ENCODE data around the gene POMT1. TPM values are rescaled to one million over a fixed set of nuclear protein-coding genes. Genes with fewer than 3 reads are reported as not detected.
A peak's percentile ranks its signal among the peaks of the same experiment; 100 is the strongest.

POMT1 gene
- total RNA-seq, 1 experiment from 2014 or later = 58.0 TPM

GRCh38 chr9:131475111-131475955 lies 27.4 kb upstream of the POMT1 start:
- intact Hi-C loops (cut with micrococcal nuclease; ENCODE audit: unreplicated experiment) (no loop called here), in situ Hi-C loops (cut with HindIII; ENCODE audit: low pct_unique_long_range_greater_than_20kb, low sequenced_read_pairs) (no loop called here)
- Histone ChIP-seq H3K4me1 (ENCODE audit: control insufficient read depth, insufficient read depth, low read length) (no peaks in the 10 kb centered on the region), H3K27ac (ENCODE audit: low read length) (no peak overlapping the region), H3K9me3 (ENCODE audit: control insufficient read depth, insufficient read depth, low read depth, low read length) (no peaks in the 10 kb centered on the region), H3K27me3 (ENCODE audit: control insufficient read depth, insufficient read depth, low read length) (no peaks in the 10 kb centered on the region), H3K36me3 (ENCODE audit: control insufficient read depth, insufficient read depth, low read length) (peaks cover 32% of the 10 kb centered on the region), H3K4me3 (ENCODE audit: low read depth in 2 of 2, low read length in 2 of 2) (no peak overlapping the region)
- CTCF ChIA-PET = no interaction called here
- DNase-seq (ENCODE audit: low read depth, low spot score) = no peak
- TF ChIP-seq, protein P1, sequence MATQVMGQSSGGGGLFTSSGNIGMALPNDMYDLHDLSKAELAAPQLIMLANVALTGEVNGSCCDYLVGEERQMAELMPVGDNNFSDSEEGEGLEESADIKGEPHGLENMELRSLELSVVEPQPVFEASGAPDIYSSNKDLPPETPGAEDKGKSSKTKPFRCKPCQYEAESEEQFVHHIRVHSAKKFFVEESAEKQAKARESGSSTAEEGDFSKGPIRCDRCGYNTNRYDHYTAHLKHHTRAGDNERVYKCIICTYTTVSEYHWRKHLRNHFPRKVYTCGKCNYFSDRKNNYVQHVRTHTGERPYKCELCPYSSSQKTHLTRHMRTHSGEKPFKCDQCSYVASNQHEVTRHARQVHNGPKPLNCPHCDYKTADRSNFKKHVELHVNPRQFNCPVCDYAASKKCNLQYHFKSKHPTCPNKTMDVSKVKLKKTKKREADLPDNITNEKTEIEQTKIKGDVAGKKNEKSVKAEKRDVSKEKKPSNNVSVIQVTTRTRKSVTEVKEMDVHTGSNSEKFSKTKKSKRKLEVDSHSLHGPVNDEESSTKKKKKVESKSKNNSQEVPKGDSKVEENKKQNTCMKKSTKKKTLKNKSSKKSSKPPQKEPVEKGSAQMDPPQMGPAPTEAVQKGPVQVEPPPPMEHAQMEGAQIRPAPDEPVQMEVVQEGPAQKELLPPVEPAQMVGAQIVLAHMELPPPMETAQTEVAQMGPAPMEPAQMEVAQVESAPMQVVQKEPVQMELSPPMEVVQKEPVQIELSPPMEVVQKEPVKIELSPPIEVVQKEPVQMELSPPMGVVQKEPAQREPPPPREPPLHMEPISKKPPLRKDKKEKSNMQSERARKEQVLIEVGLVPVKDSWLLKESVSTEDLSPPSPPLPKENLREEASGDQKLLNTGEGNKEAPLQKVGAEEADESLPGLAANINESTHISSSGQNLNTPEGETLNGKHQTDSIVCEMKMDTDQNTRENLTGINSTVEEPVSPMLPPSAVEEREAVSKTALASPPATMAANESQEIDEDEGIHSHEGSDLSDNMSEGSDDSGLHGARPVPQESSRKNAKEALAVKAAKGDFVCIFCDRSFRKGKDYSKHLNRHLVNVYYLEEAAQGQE (IDR thresholded peaks at IDR 0.05; ENCODE audit: insufficient read depth in 1 of 2, low read depth in 2 of 2, low read length in 1 of 2) = no peak
- TF ChIP-seq POLR2AphosphoS5 (IDR thresholded peaks at IDR 0.05; ENCODE audit: low read depth, low read length) (no peak), TCF7L2 (IDR thresholded peaks at IDR 0.05; ENCODE audit: low read depth, low read length) (no peak)
- no peak for ATAC-seq
- BruUV-seq (replicated peaks) = TSS peak; percentile 66
- POLR2A ChIA-PET = no interaction called here

GRCh38 chr9:131475956-131476776 lies 26.6 kb upstream of the POMT1 start:
- peak; percentile 65 for TF ChIP-seq CTCF (IDR thresholded peaks at IDR 0.05)
- TF ChIP-seq SIN3A (IDR thresholded peaks at IDR 0.05; ENCODE audit: borderline replicate concordance, insufficient read depth, low read depth, low read length) = no peak
- in situ Hi-C loops (cut with HindIII; ENCODE audit: low pct_unique_long_range_greater_than_20kb, low sequenced_read_pairs) (no loop called here), intact Hi-C loops (cut with micrococcal nuclease; ENCODE audit: unreplicated experiment) (no loop called here)
- CTCF ChIA-PET = no interaction called here
- ATAC-seq (0 out of 2 replicates have a peak, but pooled peaks have one; percentile 54), DNase-seq (ENCODE audit: low read depth, low spot score) (no peak)
- POLR2A ChIA-PET = no interaction called here
- Histone ChIP-seq H3K36me3 (ENCODE audit: control insufficient read depth, insufficient read depth, low read length) (peaks cover 30% of the 10 kb centered on the region), H3K9me3 (ENCODE audit: control insufficient read depth, insufficient read depth, low read depth, low read length) (no peaks in the 10 kb centered on the region), H3K27me3 (ENCODE audit: control insufficient read depth, insufficient read depth, low read length) (no peaks in the 10 kb centered on the region), H3K4me1 (ENCODE audit: control insufficient read depth, insufficient read depth, low read length) (no peaks in the 10 kb centered on the region), H3K4me3 (ENCODE audit: low read depth in 2 of 2, low read length in 2 of 2) (no peak overlapping the region), H3K27ac (ENCODE audit: low read length) (no peak overlapping the region)
- no TSS peak for BruUV-seq (replicated peaks)
